ENCODE data around the gene DLG2.
"Not testable (repeated sequence)": the region's sequence is repeated elsewhere in the genome, so short reads cannot be mapped to it uniquely, and the experiment has no call there.

The DLG2 gene

DNA sequence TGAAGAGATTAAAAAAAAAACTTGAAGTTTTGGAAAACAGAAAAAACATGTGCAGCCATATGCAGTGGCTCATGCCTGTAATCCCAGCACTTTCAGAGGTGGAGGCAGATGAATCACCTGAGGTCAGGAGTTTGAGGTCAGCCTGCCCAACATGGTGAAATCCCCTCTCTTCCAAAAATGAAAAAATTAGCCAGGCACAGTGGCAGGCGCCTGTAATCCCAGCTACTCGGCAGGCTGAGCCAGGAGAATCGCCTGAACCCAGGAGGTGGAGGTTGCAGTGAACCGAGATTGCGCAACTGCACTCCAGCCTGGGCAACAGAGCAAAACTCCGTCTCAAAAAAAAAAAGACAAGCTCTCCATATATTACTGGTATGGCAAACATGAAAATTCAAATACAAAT is 7.6 kb downstream of the DLG2 start:
- Histone ChIP-seq H3K9me3 (ENCODE audit: control insufficient read depth, low read length) (no peaks in the 10 kb centered on the region), H2AK5ac (ENCODE audit: low read length, severe bottlenecking) (no peak overlapping the region), H3K4ac (ENCODE audit: low read depth in 1 of 2, low read length in 2 of 2) (no peak overlapping the region), H3K9ac (ENCODE audit: low read length) (no peak overlapping the region), H2BK5ac (ENCODE audit: low read depth, low read length, poor library complexity, severe bottlenecking) (no peak overlapping the region), H3K18ac (ENCODE audit: low read depth in 1 of 2, low read length in 2 of 2) (no peak overlapping the region), H3K4me2 (ENCODE audit: low read length, poor library complexity, severe bottlenecking) (no peak overlapping the region), H3K14ac (ENCODE audit: low read length in 2 of 2) (no peak overlapping the region), H3K27ac (ENCODE audit: low read length, poor library complexity, severe bottlenecking) (no peak overlapping the region), H2BK15ac (ENCODE audit: low read depth, poor library complexity, severe bottlenecking) (no peak overlapping the region), H3K23ac (ENCODE audit: low read length in 2 of 2) (no peak overlapping the region), H3K4me1 (ENCODE audit: control insufficient read depth, insufficient read depth, low read depth, low read length) (no peaks in the 10 kb centered on the region), H2BK12ac (ENCODE audit: low read length in 2 of 2) (no peak overlapping the region), H4K91ac (ENCODE audit: low read length) (no peak overlapping the region), H2BK120ac (ENCODE audit: low read depth, low read length) (no peak overlapping the region), H3K79me1 (replicated peaks; ENCODE audit: low read length, poor library complexity, severe bottlenecking) (no peaks in the 10 kb centered on the region), H4K8ac (ENCODE audit: low read length) (no peak overlapping the region), H3K4me3 (ENCODE audit: insufficient read depth in 1 of 2, low read depth in 1 of 2, low read length in 2 of 2) (no peak overlapping the region), H3K36me3 (ENCODE audit: control insufficient read depth in 1 of 2, insufficient read depth in 2 of 2, low read depth in 1 of 2, low read length in 2 of 2) (no peaks in the 10 kb centered on the region), H3K27me3 (ENCODE audit: control insufficient read depth in 1 of 2, insufficient read depth in 1 of 2, low read length in 2 of 2) (peaks cover 0 to 4% of the 10 kb centered on the region in 2 experiments), H2AFZ (ENCODE audit: low read depth, low read length) (no peak overlapping the region)
- DNase-seq: no peak
- WGBS: 91% methylated on average over 6 of the region's 6 CpGs

DNA sequence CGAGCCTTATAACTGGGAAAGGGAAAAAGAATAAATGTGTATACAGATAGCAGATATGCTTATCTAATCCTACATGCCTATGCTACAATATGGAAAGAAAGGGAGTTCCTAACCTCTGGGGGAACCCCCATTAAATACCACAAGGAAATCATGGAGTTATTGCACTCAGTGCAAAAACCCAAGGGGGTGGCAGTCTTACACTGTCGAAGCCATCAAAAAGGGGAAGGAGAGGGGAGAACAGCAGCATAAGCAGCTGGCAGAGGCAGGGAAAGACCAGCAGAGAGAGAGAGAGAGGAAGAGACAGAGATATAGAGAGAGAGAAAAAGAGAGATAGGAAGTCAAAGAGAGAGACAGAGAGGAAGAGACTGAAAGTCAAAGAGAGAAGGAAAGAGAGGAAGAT is 15.5 kb downstream of the DLG2 start:
- not testable (repeated sequence) for H3K9me3 ChIP-seq (ENCODE audit: control insufficient read depth, low read length); H3K27me3 ChIP-seq (ENCODE audit: control insufficient read depth in 1 of 2, insufficient read depth in 1 of 2, low read length in 2 of 2); H3K4ac ChIP-seq (ENCODE audit: low read depth in 1 of 2, low read length in 2 of 2); H3K79me1 ChIP-seq (replicated peaks; ENCODE audit: low read length, poor library complexity, severe bottlenecking); H4K91ac ChIP-seq (ENCODE audit: low read length); H2BK5ac ChIP-seq (ENCODE audit: low read depth, low read length, poor library complexity, severe bottlenecking); H2AFZ ChIP-seq (ENCODE audit: low read depth, low read length); H2BK120ac ChIP-seq (ENCODE audit: low read depth, low read length); H3K4me3 ChIP-seq (ENCODE audit: insufficient read depth in 1 of 2, low read depth in 1 of 2, low read length in 2 of 2); H3K18ac ChIP-seq (ENCODE audit: low read depth in 1 of 2, low read length in 2 of 2); H2AK5ac ChIP-seq (ENCODE audit: low read length, severe bottlenecking); H3K4me1 ChIP-seq (ENCODE audit: control insufficient read depth, insufficient read depth, low read depth, low read length); H2BK15ac ChIP-seq (ENCODE audit: low read depth, poor library complexity, severe bottlenecking); H3K27ac ChIP-seq (ENCODE audit: low read length, poor library complexity, severe bottlenecking); H3K9ac ChIP-seq (ENCODE audit: low read length); H3K36me3 ChIP-seq (ENCODE audit: control insufficient read depth in 1 of 2, insufficient read depth in 2 of 2, low read depth in 1 of 2, low read length in 2 of 2); H3K14ac ChIP-seq (ENCODE audit: low read length in 2 of 2); H2BK12ac ChIP-seq (ENCODE audit: low read length in 2 of 2); DNase-seq; H3K23ac ChIP-seq (ENCODE audit: low read length in 2 of 2); H3K4me2 ChIP-seq (ENCODE audit: low read length, poor library complexity, severe bottlenecking); H4K8ac ChIP-seq (ENCODE audit: low read length)
- 96% methylated on average over 1 of the region's 2 CpGs for WGBS

DNA sequence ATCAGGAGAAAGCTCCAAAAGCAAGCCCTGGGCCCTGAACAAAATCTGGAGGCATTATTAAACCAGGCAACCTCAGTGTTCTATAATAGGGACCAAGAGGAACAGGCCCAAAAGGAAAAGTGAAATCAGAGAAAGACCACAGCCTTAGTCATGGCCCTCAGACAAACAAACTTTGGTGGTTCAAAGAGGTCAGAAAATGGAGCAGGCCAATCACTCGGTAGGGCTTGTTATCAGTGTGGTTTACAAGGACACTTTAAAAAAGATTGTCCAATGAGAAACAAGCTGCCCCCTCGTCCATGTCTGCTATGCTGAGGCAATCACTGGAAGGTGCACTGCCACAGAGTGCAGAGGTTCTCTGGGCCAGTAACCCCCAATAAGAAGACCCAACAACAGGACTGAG is 17.9 kb downstream of the DLG2 start:
- not testable (repeated sequence) for H2BK5ac ChIP-seq (ENCODE audit: low read depth, low read length, poor library complexity, severe bottlenecking); H2AK5ac ChIP-seq (ENCODE audit: low read length, severe bottlenecking); H3K4me3 ChIP-seq (ENCODE audit: insufficient read depth in 1 of 2, low read depth in 1 of 2, low read length in 2 of 2); H2BK15ac ChIP-seq (ENCODE audit: low read depth, poor library complexity, severe bottlenecking); H3K4me2 ChIP-seq (ENCODE audit: low read length, poor library complexity, severe bottlenecking); H3K27me3 ChIP-seq (ENCODE audit: control insufficient read depth in 1 of 2, insufficient read depth in 1 of 2, low read length in 2 of 2); H2BK120ac ChIP-seq (ENCODE audit: low read depth, low read length); H4K91ac ChIP-seq (ENCODE audit: low read length); H3K4ac ChIP-seq (ENCODE audit: low read depth in 1 of 2, low read length in 2 of 2); H3K27ac ChIP-seq (ENCODE audit: low read length, poor library complexity, severe bottlenecking); H3K18ac ChIP-seq (ENCODE audit: low read depth in 1 of 2, low read length in 2 of 2); DNase-seq; H3K36me3 ChIP-seq (ENCODE audit: control insufficient read depth in 1 of 2, insufficient read depth in 2 of 2, low read depth in 1 of 2, low read length in 2 of 2); H3K14ac ChIP-seq (ENCODE audit: low read length in 2 of 2); H3K4me1 ChIP-seq (ENCODE audit: control insufficient read depth, insufficient read depth, low read depth, low read length); H3K23ac ChIP-seq (ENCODE audit: low read length in 2 of 2); H3K9me3 ChIP-seq (ENCODE audit: control insufficient read depth, low read length); H2AFZ ChIP-seq (ENCODE audit: low read depth, low read length); H4K8ac ChIP-seq (ENCODE audit: low read length); H3K79me1 ChIP-seq (replicated peaks; ENCODE audit: low read length, poor library complexity, severe bottlenecking); H2BK12ac ChIP-seq (ENCODE audit: low read length in 2 of 2); H3K9ac ChIP-seq (ENCODE audit: low read length)
- WGBS: 72% methylated on average over 2 of the region's 2 CpGs

DNA sequence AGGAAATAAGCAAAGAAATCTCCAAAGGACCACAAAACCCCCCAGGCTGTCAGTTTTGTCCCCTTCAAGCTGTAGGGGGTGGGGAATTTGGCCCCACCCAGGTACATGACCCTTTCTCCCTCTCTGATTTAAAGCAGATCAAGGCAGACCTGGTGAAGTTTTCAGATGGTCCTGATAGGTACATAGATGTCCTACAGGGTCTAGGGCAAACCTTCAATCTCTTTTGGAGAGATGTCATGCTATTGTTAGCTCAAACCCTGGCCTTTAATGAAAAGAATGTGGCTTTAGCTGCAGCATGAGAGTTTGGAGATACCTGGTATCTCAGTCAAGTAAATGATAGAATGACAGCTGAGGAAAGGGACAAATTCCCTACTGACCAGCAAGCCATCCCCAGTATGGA is 18.5 kb downstream of the DLG2 start:
- H2AFZ ChIP-seq (ENCODE audit: low read depth, low read length); H3K4me3 ChIP-seq (ENCODE audit: insufficient read depth in 1 of 2, low read depth in 1 of 2, low read length in 2 of 2); H3K4ac ChIP-seq (ENCODE audit: low read depth in 1 of 2, low read length in 2 of 2); H4K8ac ChIP-seq (ENCODE audit: low read length); H3K18ac ChIP-seq (ENCODE audit: low read depth in 1 of 2, low read length in 2 of 2); H3K36me3 ChIP-seq (ENCODE audit: control insufficient read depth in 1 of 2, insufficient read depth in 2 of 2, low read depth in 1 of 2, low read length in 2 of 2); H3K9ac ChIP-seq (ENCODE audit: low read length); H2BK5ac ChIP-seq (ENCODE audit: low read depth, low read length, poor library complexity, severe bottlenecking); H3K27me3 ChIP-seq (ENCODE audit: control insufficient read depth in 1 of 2, insufficient read depth in 1 of 2, low read length in 2 of 2); H2AK5ac ChIP-seq (ENCODE audit: low read length, severe bottlenecking); H3K4me2 ChIP-seq (ENCODE audit: low read length, poor library complexity, severe bottlenecking); H2BK15ac ChIP-seq (ENCODE audit: low read depth, poor library complexity, severe bottlenecking); H2BK120ac ChIP-seq (ENCODE audit: low read depth, low read length); H3K79me1 ChIP-seq (replicated peaks; ENCODE audit: low read length, poor library complexity, severe bottlenecking); H4K91ac ChIP-seq (ENCODE audit: low read length); H3K27ac ChIP-seq (ENCODE audit: low read length, poor library complexity, severe bottlenecking); H3K9me3 ChIP-seq (ENCODE audit: control insufficient read depth, low read length); H3K14ac ChIP-seq (ENCODE audit: low read length in 2 of 2); DNase-seq; H2BK12ac ChIP-seq (ENCODE audit: low read length in 2 of 2); H3K23ac ChIP-seq (ENCODE audit: low read length in 2 of 2); H3K4me1 ChIP-seq (ENCODE audit: control insufficient read depth, insufficient read depth, low read depth, low read length): not testable (repeated sequence)

Data from mesenchymal stem cell (in vitro differentiated cells and primary cell).